H1 (cell line): ENCODE results near the gene TCEA2. TPM values are rescaled to one million over a fixed set of nuclear protein-coding genes. Genes with fewer than 3 reads are reported as not detected.

Experiments used
- CTCF ChIA-PET: fragments of 300-600 bp; sonication (Branson Sonifier 250); formaldehyde crosslinking; loops from one replicate; lab custom pipeline; 2021; ENCODE audit not compliant: partially characterized antibody; lab: Charles Lee
- POLR2A ChIA-PET: fragments of 300-600 bp; sonication (Branson Sonifier 250); formaldehyde crosslinking; loops from one replicate; lab custom pipeline; 2021; ENCODE audit warnings: inconsistent platforms; ENCODE audit not compliant: partially characterized antibody; lab: Charles Lee
- DNase-seq, 2 experiments: peaks; one replicate each; pipeline versions ENCODE4 v3.0.0 to v3.0.0-alpha.2; 2010 to 2022; ENCODE audit warnings: low spot score in 2 of 2, low read depth in 1 of 2, mixed read lengths in 1 of 2
- FAIRE-seq: peaks from 2 replicates; lab custom pipeline; 2011; peaks lifted over from hg19 to GRCh38; lab: Jason Lieb, UNC
- H2AFZ ChIP-seq: 2 replicates; pipeline ENCODE4 v1.8.1; 2012; ENCODE audit warnings: low read length, inconsistent platforms
- H2AK5ac ChIP-seq: 2 replicates; pipeline ENCODE4 v1.6.1; 2013; ENCODE audit warnings: low read depth, low read length
- H2BK120ac ChIP-seq: replicated peaks from 2 replicates; pipeline ENCODE3; 2013; ENCODE audit warnings: low read depth, low read length, inconsistent platforms
- H2BK12ac ChIP-seq: 2 replicates; pipeline ENCODE4 v1.6.1; 2013; ENCODE audit warnings: low read depth, low read length
- H2BK15ac ChIP-seq: 2 replicates; pipeline ENCODE4 v1.6.1; 2013; ENCODE audit warnings: low read length
- H2BK20ac ChIP-seq: 2 replicates; pipeline ENCODE4 v1.6.1; 2013; ENCODE audit warnings: low read length
- H2BK5ac ChIP-seq: 2 replicates; pipeline ENCODE4 v1.6.1; 2013; ENCODE audit warnings: low read depth, low read length
- H3K14ac ChIP-seq: 2 replicates; pipeline ENCODE4 v1.6.1; 2013; ENCODE audit warnings: inconsistent platforms; ENCODE audit not compliant: insufficient read length
- H3K18ac ChIP-seq: 2 replicates; pipeline ENCODE4 v1.6.1; 2013; ENCODE audit warnings: low read length; ENCODE audit errors: extremely low read depth
- H3K23ac ChIP-seq: 2 replicates; pipeline ENCODE4 v1.6.1; 2013; ENCODE audit warnings: inconsistent platforms; ENCODE audit not compliant: insufficient read length
- H3K23me2 ChIP-seq: 2 replicates; pipeline ENCODE4 v1.6.1; 2013; ENCODE audit warnings: low read depth, low read length
- H3K27ac ChIP-seq: 2 replicates; pipeline ENCODE4 v1.6.1; 2011; ENCODE audit warnings: low read depth, low read length, inconsistent platforms
- H3K27me3 ChIP-seq, 4 experiments: replicated peaks in 1 of 4; 1 replicate in 1 of 4; 2 replicates in 3 of 4; pipeline versions ENCODE4 v1.6.1 to v1.8.1; 2011 to 2013; ENCODE audit warnings: low read length in 3 of 4, mild to moderate bottlenecking in 3 of 4, inconsistent platforms in 2 of 4, mixed read lengths in 2 of 4, moderate library complexity in 1 of 4; ENCODE audit not compliant: control insufficient read depth in 3 of 4, insufficient read depth in 3 of 4; ENCODE audit errors: extremely low read depth in 1 of 4
- H3K36me3 ChIP-seq, 4 experiments: 2 replicates each; pipeline versions ENCODE4 v1.6.1 to v1.8.1; 2011 to 2013; ENCODE audit warnings: mild to moderate bottlenecking in 4 of 4, low read length in 3 of 4, moderate library complexity in 2 of 4, control low read depth in 1 of 4, inconsistent platforms in 1 of 4; ENCODE audit not compliant: insufficient read depth in 4 of 4, control insufficient read depth in 2 of 4
- H3K4ac ChIP-seq: replicated peaks from 2 replicates; pipeline ENCODE3; 2013; ENCODE audit warnings: low read length, low read depth, mixed read lengths, inconsistent platforms; ENCODE audit not compliant: insufficient read length
- H3K4me1 ChIP-seq, 4 experiments: replicated peaks in 1 of 4; 1 replicate in 1 of 4; 2 replicates in 3 of 4; pipeline versions ENCODE4 v1.6.1 to v1.8.1; 2011 to 2013; ENCODE audit warnings: low read length in 3 of 4, inconsistent platforms in 2 of 4, mixed read lengths in 1 of 4; ENCODE audit not compliant: insufficient read depth in 4 of 4, control insufficient read depth in 3 of 4
- H3K4me2 ChIP-seq, 2 experiments: 2 replicates each; pipeline versions ENCODE4 v1.6.1 to v1.8.1; 2011 to 2013; ENCODE audit warnings: low read depth in 2 of 2, low read length in 2 of 2, control low read depth in 1 of 2, inconsistent platforms in 1 of 2, mild to moderate bottlenecking in 1 of 2; ENCODE audit not compliant: insufficient read depth in 1 of 2
- H3K4me3 ChIP-seq, 4 experiments: fragments of 200-600, 300-600 bp in 1 of 4; sonication (generic), shearing (Covaris generic), sonication (Bioruptor Twin) in 1 of 4; 2 replicates each; pipeline versions ENCODE4 v1.5.1 to v1.8.1; 2011 to 2016; ENCODE audit warnings: low read length in 4 of 4, low read depth in 3 of 4, control low read depth in 2 of 4, inconsistent platforms in 2 of 4, mild to moderate bottlenecking in 2 of 4, mixed read lengths in 1 of 4, moderate library complexity in 1 of 4; ENCODE audit not compliant: insufficient read depth in 2 of 4; ENCODE audit errors: extremely low read depth in 1 of 4
- H3K56ac ChIP-seq: replicated peaks from 2 replicates; pipeline ENCODE3; 2013; ENCODE audit warnings: low read depth, mild to moderate bottlenecking, mixed read lengths, low read length, inconsistent platforms; ENCODE audit not compliant: insufficient read length
- H3K79me1 ChIP-seq: 2 replicates; pipeline ENCODE4 v1.6.1; 2013; ENCODE audit warnings: low read depth, low read length, control low read depth
- H3K79me2 ChIP-seq, 2 experiments: 2 replicates each; pipeline versions ENCODE4 v1.6.1 to v1.8.1; 2012 to 2013; ENCODE audit warnings: low read length in 2 of 2, mild to moderate bottlenecking in 2 of 2, inconsistent platforms in 1 of 2; ENCODE audit not compliant: insufficient read depth in 2 of 2, control insufficient read depth in 1 of 2
- H3K9ac ChIP-seq, 4 experiments: replicated peaks in 1 of 4; 1 replicate in 1 of 4; 2 replicates in 3 of 4; pipeline versions ENCODE4 v1.6.1 to v1.8.1; 2011 to 2013; ENCODE audit warnings: low read depth in 3 of 4, low read length in 3 of 4, control low read depth in 2 of 4, mild to moderate bottlenecking in 2 of 4, moderate library complexity in 2 of 4, inconsistent platforms in 1 of 4; ENCODE audit errors: extremely low read depth in 1 of 4
- H3K9me3 ChIP-seq, 2 experiments: 2 replicates each; pipeline versions ENCODE4 v1.6.1 to v1.8.1; 2012 to 2013; ENCODE audit warnings: mild to moderate bottlenecking in 2 of 2, moderate library complexity in 2 of 2, control low read depth in 1 of 2, inconsistent platforms in 1 of 2, low read depth in 1 of 2, low read length in 1 of 2, mixed read lengths in 1 of 2; ENCODE audit not compliant: insufficient read depth in 2 of 2
- H4K20me1 ChIP-seq, 2 experiments: replicated peaks in 1 of 2; 2 replicates each; pipeline versions ENCODE3 to v1.8.1; 2011 to 2013; ENCODE audit warnings: inconsistent platforms in 2 of 2, low read length in 2 of 2, mild to moderate bottlenecking in 1 of 2; ENCODE audit not compliant: insufficient read depth in 2 of 2, control insufficient read depth in 1 of 2
- H4K5ac ChIP-seq: 2 replicates; pipeline ENCODE4 v1.6.1; 2013; ENCODE audit warnings: low read length, low read depth, mixed read lengths, inconsistent platforms; ENCODE audit not compliant: insufficient read length
- H4K8ac ChIP-seq: 2 replicates; pipeline ENCODE4 v1.8.0; 2013; ENCODE audit warnings: mild to moderate bottlenecking, moderate library complexity, low read length, inconsistent platforms; ENCODE audit not compliant: insufficient read depth; ENCODE audit errors: extremely low read depth
- H4K91ac ChIP-seq: replicated peaks from 2 replicates; pipeline ENCODE3; 2013; ENCODE audit warnings: low read length, mixed read lengths, inconsistent platforms; ENCODE audit not compliant: insufficient read length
- CTBP2 ChIP-seq: IDR thresholded peaks from 2 replicates; pipeline ENCODE4 v1.7.0; 2011; ENCODE audit warnings: borderline replicate concordance, mild to moderate bottlenecking, moderate library complexity, mixed read lengths, low read length; ENCODE audit not compliant: insufficient read depth, insufficient read length
- EZH2 ChIP-seq: fragments of 200-600 bp; sonication (generic); IDR thresholded peaks from 2 replicates; pipeline ENCODE4 v1.7.1; 2012; ENCODE audit warnings: low read depth, mild to moderate bottlenecking, moderate library complexity, low read length, inconsistent platforms; ENCODE audit not compliant: severe bottlenecking
- HDAC6 ChIP-seq: IDR thresholded peaks from one replicate; pipeline ENCODE4 v1.7.1; 2012; ENCODE audit warnings: low read depth, mild to moderate bottlenecking, inconsistent platforms, low read length, moderate library complexity
- JUN ChIP-seq: IDR thresholded peaks from 2 replicates; pipeline ENCODE4 v1.6.1; 2011; ENCODE audit warnings: low read depth, mild to moderate bottlenecking, improper control_type of control experiment, low read length
- KDM4A ChIP-seq: IDR thresholded peaks from one replicate; pipeline ENCODE4 v1.7.1; 2012; ENCODE audit warnings: low read depth, mild to moderate bottlenecking, moderate library complexity, low read length, inconsistent platforms; ENCODE audit not compliant: severe bottlenecking
- MAFK ChIP-seq: IDR thresholded peaks from 2 replicates; pipeline ENCODE4 v1.6.1; 2012; ENCODE audit warnings: low read depth, mild to moderate bottlenecking, improper control_type of control experiment, low read length
- MAX ChIP-seq: IDR thresholded peaks from 2 replicates; pipeline ENCODE4 v1.6.1; 2012; ENCODE audit warnings: inconsistent platforms
- NANOG ChIP-seq: IDR thresholded peaks from 2 replicates; pipeline ENCODE4 v1.6.1; 2011; ENCODE audit warnings: low read length, low read depth, mild to moderate bottlenecking, inconsistent platforms; ENCODE audit not compliant: insufficient read depth, poor library complexity, severe bottlenecking
- POU5F1 ChIP-seq: IDR thresholded peaks from 2 replicates; pipeline ENCODE4 v1.6.1; 2011; ENCODE audit warnings: low read depth, mild to moderate bottlenecking, low read length, moderate library complexity
- TAF1 ChIP-seq: IDR thresholded peaks from 2 replicates; pipeline ENCODE4 v1.6.1; 2011; ENCODE audit warnings: mild to moderate bottlenecking, low read depth, low read length
- TAF7 ChIP-seq: optimal IDR thresholded peaks from 2 replicates; pipeline ENCODE3; 2011; ENCODE audit warnings: low read depth, mild to moderate bottlenecking, inconsistent platforms, low read length, moderate library complexity, borderline replicate concordance
- WGBS, 2 experiments: shearing (Covaris generic) in 1 of 2; methylation state at CpG; one replicate each; pipeline versions ENCODE4 v1.1.6 to v1.1.7; 2013 to 2015; ENCODE audit warnings: low lambda C conversion rate in 2 of 2, mixed read lengths in 2 of 2, inconsistent platforms in 1 of 2, low coverage in 1 of 2, missing lambda C conversion rate in 1 of 2; ENCODE audit not compliant: insufficient replicate concordance in 2 of 2, insufficient coverage in 1 of 2, insufficient read length in 1 of 2; ENCODE audit errors: extremely low coverage in 1 of 2, missing lambda C conversion rate in 1 of 2; 5-methylcytosine and 5-hydroxymethylcytosine counted together
- polyA plus RNA-seq, 7 experiments: library from polyadenylated mRNA; depleted of rRNA in 3 of 7; stranded (reverse) in 5 of 7; unstranded in 2 of 7; fragments of >200 nt in 5 of 7; fragments of 200-250 nt in 2 of 7; gene quantifications; 1 replicate in 5 of 7; 2 replicates in 1 of 7; 4 replicates in 1 of 7; pipeline versions ENCODE4 v1.2.1 to v1.2.3, GENCODE V29; 2011 to 2013; ENCODE audit warnings: missing spikeins in 2 of 7, mixed read lengths in 2 of 7
- total RNA-seq: library from RNA; stranded (reverse); fragmentation: NEBNext Ultra II Directional; extraction: Animal tissue kit (Norgen Biotek cat#: 25700); gene quantifications from 2 replicates; pipeline ENCODE4 v1.2.1, GENCODE V29; 2021

The TCEA2 gene
- total and polyA plus RNA-seq, 2 of the 8 experiments (the other 6 are each of a cell fraction or from before 2014, with no cell fraction given), result 41.4 to 42.3 TPM

GRCh38 chr20:64067733-64068307 is 4.8 kb downstream of the TCEA2 start:
- H4K91ac ChIP-seq, result no peak overlapping the region
- H3K4ac ChIP-seq, result no peak overlapping the region
- 0 out of 8 replicates have a peak, but pooled peaks cover 0 to 3% (median 0%) of the 10 kb centered on the region in 4 experiments for H3K36me3 ChIP-seq
- H4K8ac ChIP-seq, result no peak overlapping the region
- no peak overlapping the region for H3K23ac ChIP-seq
- no peak overlapping the region for H3K27ac ChIP-seq
- H3K79me2 ChIP-seq, result no peaks in the 10 kb centered on the region
- H3K14ac ChIP-seq, result no peak overlapping the region
- no peaks in the 10 kb centered on the region for H3K27me3 ChIP-seq
- H2BK15ac ChIP-seq, result no peak overlapping the region
- H2AK5ac ChIP-seq, result 0 out of 2 replicates have a peak overlapping the region, but pooled peaks have one; percentile 65
- WGBS, 2 experiments, result 87% methylated on average over 7 of the region's 12 CpGs; no CpG with 5 or more reads in 1 of the 2 experiments
- H4K5ac ChIP-seq, result no peak overlapping the region
- no peak overlapping the region for H3K4me3 ChIP-seq
- no peak overlapping the region for H2BK120ac ChIP-seq
- DNase-seq (no peak), FAIRE-seq (no peak)
- POLR2A ChIA-PET, result interaction anchor here (1.0 to 4.5 kb wide), 4 partner anchors 10 to 53 kb away, joined by 4 to 27 read pairs (median 4); partner anchors contain the start of genes OPRL1 and RGS19
- H3K4me1 ChIP-seq, result peaks cover 3 to 20% (median 7%) of the 10 kb centered on the region in 4 experiments
- H3K9ac ChIP-seq, result no peak overlapping the region
- H2BK5ac ChIP-seq, result peak overlapping the region; percentile 52; the same call in 1 of the 2 replicates
- 0 out of 2 replicates have a peak, but pooled peaks cover 3% of the 10 kb centered on the region for H3K79me1 ChIP-seq
- H3K18ac ChIP-seq, result no peak overlapping the region
- H2BK20ac ChIP-seq, result no peak overlapping the region
- H2BK12ac ChIP-seq, result peak overlapping the region; percentile 44; the same call in 1 of the 2 replicates
- H4K20me1 ChIP-seq, result peaks cover 2 to 10% of the 10 kb centered on the region in 2 experiments
- no peak for TF ChIP-seq KDM4A
- no peak for TF ChIP-seq TAF7
- no peak for TF ChIP-seq EZH2
- no peak for TF ChIP-seq JUN
- no peak for TF ChIP-seq NANOG
- no peak for TF ChIP-seq MAX
- TF ChIP-seq CTBP2, result no peak
- TF ChIP-seq TAF1, result no peak
- no peak for TF ChIP-seq HDAC6
- TF ChIP-seq MAFK, result no peak
- no peak for TF ChIP-seq POU5F1
- no peak overlapping the region for H2AFZ ChIP-seq
- peaks cover 2% of the 10 kb centered on the region; the same call in 1 of the 2 replicates for H3K23me2 ChIP-seq
- H3K56ac ChIP-seq, result no peak overlapping the region
- no peaks in the 10 kb centered on the region for H3K9me3 ChIP-seq
- H3K4me2 ChIP-seq, result no peak overlapping the region
- CTCF ChIA-PET, result interaction anchor here (0.8 to 3.1 kb wide), 10 partner anchors 10 to 49 kb away, joined by 3 to 33 read pairs (median 8); partner anchors contain the start of genes C20orf204, LKAAEAR1, OPRL1 and RGS19
